Stimulated activated CD8-positive, alpha-beta memory T cell treated with anti-CD3 and anti-CD28 coated beads, Interleukin-12 subunit alpha, Interleukin-12 subunit beta, amount 100 ng/mL, for 4 hours (primary cell): ENCODE results near the gene HELT.
"Not testable (repeated sequence)": the region's sequence is repeated elsewhere in the genome, so short reads cannot be mapped to it uniquely, and the experiment has no call there.

Source experiments
- DNase-seq: peaks from one replicate; pipeline ENCODE4 v3.0.0-alpha.2; 2020; ENCODE audit warnings: low read depth

The HELT gene

GRCh38 chr4:185036019-185036418 lies 17.7 kb downstream of the HELT start:
- DNase-seq: no peak

- DNase-seq: no peak
Observed at GRCh38 chr4:185036842-185037241, 18.6 kb downstream of the HELT start.

GRCh38 chr4:185039508-185040273 lies 21.4 kb downstream of the HELT start:
- DNase-seq: no peak

GRCh38 chr4:185040523-185040922 lies 22.2 kb downstream of the HELT start:
- DNase-seq: no peak

- not testable (repeated sequence) for DNase-seq
Observed at GRCh38 chr4:185050286-185050685, 32.0 kb downstream of the HELT start.

- DNase-seq: not testable (repeated sequence)
Observed at GRCh38 chr4:185051283-185051682, 33.0 kb downstream of the HELT start.

GRCh38 chr4:185053746-185054145 lies 35.5 kb downstream of the HELT start:
- DNase-seq: no peak

DNA sequence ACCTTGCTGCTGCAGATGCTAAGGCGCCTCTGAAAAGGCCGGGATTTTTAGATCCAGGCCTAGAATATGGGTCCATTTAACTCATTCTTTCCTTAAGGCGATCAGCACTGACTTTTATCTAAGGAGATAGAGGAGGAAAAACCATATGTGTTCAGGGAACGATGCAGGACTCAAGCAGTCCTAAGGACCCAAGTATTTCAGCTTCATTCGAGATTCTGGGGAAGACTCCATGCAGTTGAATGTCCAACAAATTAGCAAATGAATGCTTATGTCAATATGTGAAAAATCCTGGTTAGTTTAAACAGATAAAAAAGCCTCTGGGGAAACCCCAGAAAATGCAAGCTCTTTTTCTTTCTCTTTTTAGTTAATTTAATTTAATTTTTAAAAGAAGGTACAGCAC lies 36.0 kb downstream of the HELT start:
- no peak for DNase-seq

DNA sequence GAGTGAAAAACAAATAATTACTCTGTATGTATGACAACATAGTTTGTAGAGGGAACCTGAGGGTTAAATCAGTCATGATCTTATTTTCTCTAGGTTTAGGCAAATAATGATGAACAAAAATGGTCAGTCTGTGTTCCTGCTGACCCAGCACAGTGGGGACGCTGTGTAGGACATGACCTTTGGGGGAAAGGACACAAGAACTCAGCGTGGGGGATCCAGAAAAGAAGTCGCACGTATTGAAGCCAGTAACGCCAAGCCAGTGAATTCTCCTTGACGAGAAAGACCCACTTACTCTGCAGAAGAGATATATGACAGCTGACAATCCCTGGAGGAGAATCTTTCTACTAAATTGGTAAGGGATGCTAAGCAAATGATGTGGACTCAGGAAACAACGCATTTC lies 36.6 kb downstream of the HELT start:
- no peak for DNase-seq

DNA sequence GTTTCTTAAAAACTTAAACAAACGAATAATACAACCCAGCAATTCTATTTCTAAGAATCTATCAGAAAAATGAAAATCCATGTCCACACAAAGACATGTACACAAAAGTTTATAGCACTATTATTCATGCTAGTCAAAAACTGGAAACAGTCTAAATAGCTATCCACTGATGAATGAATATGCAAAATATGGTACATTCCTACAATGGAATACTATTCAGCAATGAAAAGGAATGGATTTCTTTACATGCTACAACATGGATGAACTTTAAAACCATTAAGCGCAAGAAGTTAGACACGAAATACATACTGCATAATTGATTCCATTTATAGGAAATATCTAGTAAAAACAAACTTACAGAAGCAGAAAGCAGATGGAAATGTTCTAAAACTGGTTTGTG lies 43.3 kb downstream of the HELT start:
- DNase-seq: no peak

DNA sequence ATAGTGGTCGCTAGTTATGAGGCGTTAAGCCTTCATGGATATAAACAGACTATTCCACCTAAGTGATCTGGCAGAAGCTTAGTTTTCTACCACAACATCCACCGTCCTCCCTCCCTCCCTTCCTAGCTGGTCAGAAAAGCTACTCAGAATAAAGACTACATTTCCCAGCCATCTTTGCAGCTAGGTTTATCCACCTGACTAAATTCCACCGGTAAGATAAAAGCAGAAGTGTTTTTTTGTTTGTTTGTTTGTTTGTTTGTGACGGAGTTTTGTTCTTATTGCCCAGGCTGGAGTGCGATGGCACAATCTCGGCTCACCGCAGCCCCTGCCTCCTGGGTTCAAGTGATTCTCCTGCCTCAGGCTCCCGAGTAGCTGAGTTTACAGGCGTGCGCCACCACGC lies 44.3 kb downstream of the HELT start:
- DNase-seq: no peak

GRCh38 chr4:185066179-185066578 lies 47.9 kb downstream of the HELT start:
- no peak for DNase-seq

DNA sequence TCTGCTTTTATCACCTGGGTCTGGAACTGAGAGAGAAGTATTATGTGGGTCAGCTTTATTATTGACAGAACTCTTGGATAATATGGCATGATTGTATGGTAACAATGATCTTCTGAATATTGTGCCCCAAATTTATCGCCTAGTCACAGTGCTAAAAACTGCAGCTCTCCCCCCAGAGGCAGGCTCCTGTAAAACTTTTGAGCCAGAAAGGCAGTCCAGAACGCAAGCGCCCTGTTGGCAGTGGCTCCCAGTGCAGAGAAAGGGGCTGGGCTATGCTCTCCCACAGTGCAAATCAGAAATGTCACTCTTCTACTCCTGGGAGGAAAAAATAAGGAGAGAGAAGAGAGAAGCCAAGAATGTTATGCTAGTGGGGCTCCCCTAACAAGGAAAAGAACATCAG lies 50.5 kb downstream of the HELT start:
- DNase-seq: no peak
